Cardiac muscle cell (in vitro differentiated cells and primary cell): ENCODE results near the gene MINDY4. TPM values are rescaled to one million over a fixed set of nuclear protein-coding genes. Genes with fewer than 3 reads are reported as not detected.
A peak's percentile ranks its signal among the peaks of the same experiment; 100 is the strongest.

Experiments
- DNase-seq, 2 donors: peaks; one replicate each; pipeline versions ENCODE4 v3.0.0 to v3.0.0-alpha.2; 2010 to 2017; ENCODE audit warnings: low read depth in 1 of 2, low spot score in 1 of 2
- H3K27ac ChIP-seq: fragments of 200-600 bp; sonication (generic); 2 replicates; pipeline ENCODE4 v1.5.1; 2016
- H3K27me3 ChIP-seq: fragments of 200-600 bp; sonication (generic); 2 replicates; pipeline ENCODE4 v1.6.0; 2016; ENCODE audit warnings: control low read depth
- H3K36me3 ChIP-seq: fragments of 200-600 bp; sonication (generic); 2 replicates; pipeline ENCODE4 v1.5.1; 2016; ENCODE audit warnings: control low read depth
- H3K4me1 ChIP-seq: fragments of 200-600 bp; sonication (generic); 2 replicates; pipeline ENCODE4 v1.8.1; 2017; ENCODE audit warnings: low read depth, mild to moderate bottlenecking, mixed run types
- H3K4me3 ChIP-seq: fragments of 200-600 bp; sonication (generic); 2 replicates; pipeline ENCODE4 v1.5.1; 2016; ENCODE audit warnings: mild to moderate bottlenecking
- H3K9me3 ChIP-seq: fragments of 200-600 bp; sonication (generic); 2 replicates; pipeline ENCODE4 v1.5.1; 2017; ENCODE audit warnings: low read depth, mild to moderate bottlenecking, control low read depth
- CTCF ChIP-seq: IDR thresholded peaks from 2 replicates; pipeline ENCODE4 v1.5.1; 2012; ENCODE audit warnings: low read depth, mild to moderate bottlenecking, low read length
- polyA plus RNA-seq: library from polyadenylated mRNA; unstranded; fragments of >200 nt; fragmentation: Nextera tagmentation; extraction: Ambion mirVana; gene quantifications from 2 replicates; pipeline ENCODE4 v1.2.1, GENCODE V29; 2016
- total RNA-seq: library from RNA; depleted of rRNA; stranded (reverse); fragments of >200 nt; gene quantifications from 2 replicates; pipeline ENCODE4 v1.2.3, GENCODE V29; 2016

Gene MINDY4
- total and polyA plus RNA-seq, 2 experiments from 2014 or later, result 2.7 to 7.5 TPM

GRCh38 chr7:30859940-30860496 is 88.8 kb downstream of the MINDY4 start:
- Histone ChIP-seq H3K4me3 (no peak overlapping the region), H3K27ac (no peak overlapping the region), H3K27me3 (no peaks in the 10 kb centered on the region), H3K4me1 (peaks cover 11% of the 10 kb centered on the region), H3K9me3 (no peaks in the 10 kb centered on the region), H3K36me3 (no peaks in the 10 kb centered on the region)
- no peak for TF ChIP-seq CTCF
- no peak for DNase-seq

- Histone ChIP-seq H3K27ac (no peak overlapping the region), H3K36me3 (no peaks in the 10 kb centered on the region), H3K4me1 (peaks cover 11% of the 10 kb centered on the region), H3K9me3 (no peaks in the 10 kb centered on the region), H3K27me3 (no peaks in the 10 kb centered on the region), H3K4me3 (no peak overlapping the region)
- no peak for DNase-seq
- TF ChIP-seq CTCF, result no peak
Observed at GRCh38 chr7:30861612-30862011, 90.4 kb downstream of the MINDY4 start.

GRCh38 chr7:30862995-30863705 is 91.9 kb downstream of the MINDY4 start:
- H3K4me3 ChIP-seq, result no peak overlapping the region
- no peaks in the 10 kb centered on the region for H3K9me3 ChIP-seq
- H3K27me3 ChIP-seq, result no peaks in the 10 kb centered on the region
- TF ChIP-seq CTCF, result no peak
- H3K4me1 ChIP-seq, result peaks cover 11% of the 10 kb centered on the region
- no peaks in the 10 kb centered on the region for H3K36me3 ChIP-seq
- DNase-seq, result no peak
- no peak overlapping the region for H3K27ac ChIP-seq

GRCh38 chr7:30863706-30864035 is 92.5 kb downstream of the MINDY4 start:
- Histone ChIP-seq H3K4me3 (no peak overlapping the region), H3K27me3 (no peaks in the 10 kb centered on the region), H3K4me1 (peaks cover 11% of the 10 kb centered on the region), H3K36me3 (no peaks in the 10 kb centered on the region), H3K27ac (no peak overlapping the region), H3K9me3 (no peaks in the 10 kb centered on the region)
- peak in 1 of 2 donors; percentile 55 for DNase-seq
- no peak for TF ChIP-seq CTCF

- H3K4me3 ChIP-seq, result no peak overlapping the region
- peak in 1 of 2 donors; percentile 57 for DNase-seq
- no peaks in the 10 kb centered on the region for H3K9me3 ChIP-seq
- peaks cover 11% of the 10 kb centered on the region for H3K4me1 ChIP-seq
- TF ChIP-seq CTCF, result no peak
- no peaks in the 10 kb centered on the region for H3K27me3 ChIP-seq
- no peak overlapping the region for H3K27ac ChIP-seq
- no peaks in the 10 kb centered on the region for H3K36me3 ChIP-seq
Observed at GRCh38 chr7:30864101-30864500, 92.9 kb downstream of the MINDY4 start.
